ENCODE results near the gene MAPRE3.

MAPRE3 gene

GRCh38 chr2:26977012-26977411, 6.6 kb downstream of the MAPRE3 start:
- no peak for DNase-seq
- no peaks in the 10 kb centered on the region for H3K9me3 ChIP-seq (ENCODE audit: control insufficient read depth, low read length)
- H3K4me3 ChIP-seq (ENCODE audit: insufficient read depth in 1 of 2, low read depth in 1 of 2, low read length in 2 of 2) = no peak overlapping the region
- no peak overlapping the region for H3K4ac ChIP-seq (ENCODE audit: low read depth in 1 of 2, low read length in 2 of 2)
- H3K18ac ChIP-seq (ENCODE audit: low read depth in 1 of 2, low read length in 2 of 2) = no peak overlapping the region
- H3K4me1 ChIP-seq (ENCODE audit: control insufficient read depth, insufficient read depth, low read depth, low read length) = peaks cover 1% of the 10 kb centered on the region
- H2BK12ac ChIP-seq (ENCODE audit: low read length in 2 of 2) = no peak overlapping the region
- no peak overlapping the region for H4K91ac ChIP-seq (ENCODE audit: low read length)
- H3K27me3 ChIP-seq (ENCODE audit: control insufficient read depth in 1 of 2, insufficient read depth in 1 of 2, low read length in 2 of 2) = peaks cover 0 to 56% of the 10 kb centered on the region in 2 experiments
- H2AK5ac ChIP-seq (ENCODE audit: low read length, severe bottlenecking) = no peak overlapping the region
- no peak overlapping the region for H2BK120ac ChIP-seq (ENCODE audit: low read depth, low read length)
- no peak overlapping the region for H2BK5ac ChIP-seq (ENCODE audit: low read depth, low read length, poor library complexity, severe bottlenecking)
- no peak overlapping the region for H3K23ac ChIP-seq (ENCODE audit: low read length in 2 of 2)
- peaks cover 2% of the 10 kb centered on the region for H3K79me1 ChIP-seq (replicated peaks; ENCODE audit: low read length, poor library complexity, severe bottlenecking)
- no peak overlapping the region for H2BK15ac ChIP-seq (ENCODE audit: low read depth, poor library complexity, severe bottlenecking)
- no peak overlapping the region for H4K8ac ChIP-seq (ENCODE audit: low read length)
- no peaks in the 10 kb centered on the region for H3K36me3 ChIP-seq (ENCODE audit: control insufficient read depth in 1 of 2, insufficient read depth in 2 of 2, low read depth in 1 of 2, low read length in 2 of 2)
- H3K4me2 ChIP-seq (ENCODE audit: low read length, poor library complexity, severe bottlenecking) = no peak overlapping the region
- no peak overlapping the region for H3K27ac ChIP-seq (ENCODE audit: low read length, poor library complexity, severe bottlenecking)
- no peak overlapping the region for H2AFZ ChIP-seq (ENCODE audit: low read depth, low read length)
- H3K9ac ChIP-seq (ENCODE audit: low read length) = no peak overlapping the region
- H3K14ac ChIP-seq (ENCODE audit: low read length in 2 of 2) = no peak overlapping the region
- 100% methylated on average over 1 of the region's 2 CpGs for WGBS

GRCh38 chr2:26978061-26978596, 7.7 kb downstream of the MAPRE3 start:
- 88% methylated on average over 3 of the region's 4 CpGs for WGBS
- no peak overlapping the region for H2BK12ac ChIP-seq (ENCODE audit: low read length in 2 of 2)
- no peak overlapping the region for H3K23ac ChIP-seq (ENCODE audit: low read length in 2 of 2)
- no peak overlapping the region for H3K18ac ChIP-seq (ENCODE audit: low read depth in 1 of 2, low read length in 2 of 2)
- H2BK120ac ChIP-seq (ENCODE audit: low read depth, low read length) = no peak overlapping the region
- H3K4me1 ChIP-seq (ENCODE audit: control insufficient read depth, insufficient read depth, low read depth, low read length) = peaks cover 1% of the 10 kb centered on the region
- no peaks in the 10 kb centered on the region for H3K36me3 ChIP-seq (ENCODE audit: control insufficient read depth in 1 of 2, insufficient read depth in 2 of 2, low read depth in 1 of 2, low read length in 2 of 2)
- H2BK5ac ChIP-seq (ENCODE audit: low read depth, low read length, poor library complexity, severe bottlenecking) = no peak overlapping the region
- no peak overlapping the region for H3K14ac ChIP-seq (ENCODE audit: low read length in 2 of 2)
- no peak overlapping the region for H2BK15ac ChIP-seq (ENCODE audit: low read depth, poor library complexity, severe bottlenecking)
- no peak overlapping the region for H2AFZ ChIP-seq (ENCODE audit: low read depth, low read length)
- H3K79me1 ChIP-seq (replicated peaks; ENCODE audit: low read length, poor library complexity, severe bottlenecking) = no peaks in the 10 kb centered on the region
- no peak overlapping the region for H3K27ac ChIP-seq (ENCODE audit: low read length, poor library complexity, severe bottlenecking)
- H2AK5ac ChIP-seq (ENCODE audit: low read length, severe bottlenecking) = no peak overlapping the region
- H3K4ac ChIP-seq (ENCODE audit: low read depth in 1 of 2, low read length in 2 of 2) = no peak overlapping the region
- no peak overlapping the region for H3K9ac ChIP-seq (ENCODE audit: low read length)
- H3K9me3 ChIP-seq (ENCODE audit: control insufficient read depth, low read length) = no peaks in the 10 kb centered on the region
- DNase-seq = no peak
- peaks cover 0 to 53% of the 10 kb centered on the region in 2 experiments for H3K27me3 ChIP-seq (ENCODE audit: control insufficient read depth in 1 of 2, insufficient read depth in 1 of 2, low read length in 2 of 2)
- no peak overlapping the region for H3K4me3 ChIP-seq (ENCODE audit: insufficient read depth in 1 of 2, low read depth in 1 of 2, low read length in 2 of 2)
- no peak overlapping the region for H4K8ac ChIP-seq (ENCODE audit: low read length)
- no peak overlapping the region for H3K4me2 ChIP-seq (ENCODE audit: low read length, poor library complexity, severe bottlenecking)
- no peak overlapping the region for H4K91ac ChIP-seq (ENCODE audit: low read length)

- Histone ChIP-seq H3K36me3 (ENCODE audit: control insufficient read depth in 1 of 2, insufficient read depth in 2 of 2, low read depth in 1 of 2, low read length in 2 of 2) (no peaks in the 10 kb centered on the region), H3K27me3 (ENCODE audit: control insufficient read depth in 1 of 2, insufficient read depth in 1 of 2, low read length in 2 of 2) (peaks cover 0 to 58% of the 10 kb centered on the region in 2 experiments), H3K18ac (ENCODE audit: low read depth in 1 of 2, low read length in 2 of 2) (no peak overlapping the region), H3K4ac (ENCODE audit: low read depth in 1 of 2, low read length in 2 of 2) (no peak overlapping the region), H3K9ac (ENCODE audit: low read length) (no peak overlapping the region), H4K91ac (ENCODE audit: low read length) (no peak overlapping the region), H3K9me3 (ENCODE audit: control insufficient read depth, low read length) (no peaks in the 10 kb centered on the region), H4K8ac (ENCODE audit: low read length) (no peak overlapping the region), H3K4me1 (ENCODE audit: control insufficient read depth, insufficient read depth, low read depth, low read length) (peaks cover 1% of the 10 kb centered on the region), H3K4me2 (ENCODE audit: low read length, poor library complexity, severe bottlenecking) (no peak overlapping the region), H2BK120ac (ENCODE audit: low read depth, low read length) (no peak overlapping the region), H3K27ac (ENCODE audit: low read length, poor library complexity, severe bottlenecking) (no peak overlapping the region), H3K79me1 (replicated peaks; ENCODE audit: low read length, poor library complexity, severe bottlenecking) (no peaks in the 10 kb centered on the region), H3K4me3 (ENCODE audit: insufficient read depth in 1 of 2, low read depth in 1 of 2, low read length in 2 of 2) (no peak overlapping the region), H2AK5ac (ENCODE audit: low read length, severe bottlenecking) (no peak overlapping the region), H2BK5ac (ENCODE audit: low read depth, low read length, poor library complexity, severe bottlenecking) (no peak overlapping the region), H3K14ac (ENCODE audit: low read length in 2 of 2) (no peak overlapping the region), H2BK12ac (ENCODE audit: low read length in 2 of 2) (no peak overlapping the region), H2BK15ac (ENCODE audit: low read depth, poor library complexity, severe bottlenecking) (no peak overlapping the region), H3K23ac (ENCODE audit: low read length in 2 of 2) (no peak overlapping the region), H2AFZ (ENCODE audit: low read depth, low read length) (no peak overlapping the region)
- peak; percentile 71 for DNase-seq
- WGBS = 50% methylated on average over 2 of the region's 2 CpGs
Measured at GRCh38 chr2:26979741-26980140, 9.3 kb downstream of the MAPRE3 start.

GRCh38 chr2:26980971-26981370, 10.5 kb downstream of the MAPRE3 start:
- Histone ChIP-seq H3K18ac (ENCODE audit: low read depth in 1 of 2, low read length in 2 of 2) (no peak overlapping the region), H3K23ac (ENCODE audit: low read length in 2 of 2) (no peak overlapping the region), H4K91ac (ENCODE audit: low read length) (peak overlapping the region; percentile 18), H2BK15ac (ENCODE audit: low read depth, poor library complexity, severe bottlenecking) (no peak overlapping the region), H3K9ac (ENCODE audit: low read length) (no peak overlapping the region), H4K8ac (ENCODE audit: low read length) (no peak overlapping the region), H3K36me3 (ENCODE audit: control insufficient read depth in 1 of 2, insufficient read depth in 2 of 2, low read depth in 1 of 2, low read length in 2 of 2) (no peaks in the 10 kb centered on the region), H2BK120ac (ENCODE audit: low read depth, low read length) (no peak overlapping the region), H3K9me3 (ENCODE audit: control insufficient read depth, low read length) (no peaks in the 10 kb centered on the region), H3K4me3 (ENCODE audit: insufficient read depth in 1 of 2, low read depth in 1 of 2, low read length in 2 of 2) (no peak overlapping the region), H3K4me1 (ENCODE audit: control insufficient read depth, insufficient read depth, low read depth, low read length) (peaks cover 1% of the 10 kb centered on the region), H2AFZ (ENCODE audit: low read depth, low read length) (no peak overlapping the region), H3K4me2 (ENCODE audit: low read length, poor library complexity, severe bottlenecking) (no peak overlapping the region), H3K27me3 (ENCODE audit: control insufficient read depth in 1 of 2, insufficient read depth in 1 of 2, low read length in 2 of 2) (peaks cover 0 to 61% of the 10 kb centered on the region in 2 experiments), H3K27ac (ENCODE audit: low read length, poor library complexity, severe bottlenecking) (no peak overlapping the region), H2BK5ac (ENCODE audit: low read depth, low read length, poor library complexity, severe bottlenecking) (no peak overlapping the region), H3K4ac (ENCODE audit: low read depth in 1 of 2, low read length in 2 of 2) (no peak overlapping the region), H2BK12ac (ENCODE audit: low read length in 2 of 2) (peak overlapping the region in 1 of 2 experiments; percentile 41), H2AK5ac (ENCODE audit: low read length, severe bottlenecking) (no peak overlapping the region), H3K79me1 (replicated peaks; ENCODE audit: low read length, poor library complexity, severe bottlenecking) (no peaks in the 10 kb centered on the region), H3K14ac (ENCODE audit: low read length in 2 of 2) (no peak overlapping the region)
- WGBS = 97% methylated on average over 2 of the region's 2 CpGs
- DNase-seq = no peak

All from mesenchymal stem cell (in vitro differentiated cells and primary cell).